GM03348 (cell line): ENCODE data around the gene PHF5A.

ENCODE experiments used
- DNase-seq: peaks from one replicate; pipeline ENCODE4 v3.0.0; 2012; ENCODE audit warnings: low spot score

PHF5A gene

GRCh38 chr22:41468381-41469217, at the start of gene PHF5A, which contains the start of gene ACO2:
Gene PHF5A, minus strand, starts transcription at chr22:41468692. Its CDS starts 39 bp downstream, at chr22:41468653.
Gene ACO2, plus strand, starts transcription at chr22:41469117. Its CDS starts 30 bp downstream, at chr22:41469147.
- DNase-seq: peak; percentile 97

- DNase-seq: no peak
Measured at GRCh38 chr22:41518048-41518347, 49.5 kb upstream of the PHF5A start.

GRCh38 chr22:41517172-41518047, 48.9 kb upstream of the PHF5A start:
- DNase-seq: peak; percentile 89

- no peak for DNase-seq
Measured at GRCh38 chr22:41516462-41516861, 48.0 kb upstream of the PHF5A start.

- no peak for DNase-seq
Measured at GRCh38 chr22:41513391-41513790, 44.9 kb upstream of the PHF5A start.

- peak; percentile 84 for DNase-seq
Measured at GRCh38 chr22:41512421-41513194, 44.1 kb upstream of the PHF5A start.

- DNase-seq: no peak
Measured at GRCh38 chr22:41511521-41511968, 43.1 kb upstream of the PHF5A start.

GRCh38 chr22:41508770-41509170, 40.3 kb upstream of the PHF5A start:
- DNase-seq: no peak

- DNase-seq: no peak
Measured at GRCh38 chr22:41507330-41508063, 39.0 kb upstream of the PHF5A start.

- DNase-seq: no peak
Measured at GRCh38 chr22:41505511-41506220, 37.2 kb upstream of the PHF5A start.

GRCh38 chr22:41504816-41505215, 36.3 kb upstream of the PHF5A start:
- DNase-seq: no peak

GRCh38 chr22:41504397-41504796, 35.9 kb upstream of the PHF5A start:
- peak; percentile 75 for DNase-seq

- no peak for DNase-seq
Measured at GRCh38 chr22:41501209-41501608, 32.7 kb upstream of the PHF5A start.

GRCh38 chr22:41500303-41500702, 31.8 kb upstream of the PHF5A start:
- no peak for DNase-seq

GRCh38 chr22:41499624-41500280, 31.3 kb upstream of the PHF5A start:
- DNase-seq: no peak

GRCh38 chr22:41498303-41498835, 29.9 kb upstream of the PHF5A start:
- DNase-seq: peak; percentile 50

- no peak for DNase-seq
Measured at GRCh38 chr22:41491374-41492100, 23.0 kb upstream of the PHF5A start.

GRCh38 chr22:41488596-41489385, 20.3 kb upstream of the PHF5A start:
- DNase-seq: no peak
